ENCODE data around the gene EIF4E.
"Not testable (repeated sequence)": the region's sequence is repeated elsewhere in the genome, so short reads cannot be mapped to it uniquely, and the experiment has no call there.

The EIF4E gene, protein sequence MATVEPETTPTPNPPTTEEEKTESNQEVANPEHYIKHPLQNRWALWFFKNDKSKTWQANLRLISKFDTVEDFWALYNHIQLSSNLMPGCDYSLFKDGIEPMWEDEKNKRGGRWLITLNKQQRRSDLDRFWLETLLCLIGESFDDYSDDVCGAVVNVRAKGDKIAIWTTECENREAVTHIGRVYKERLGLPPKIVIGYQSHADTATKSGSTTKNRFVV

DNA sequence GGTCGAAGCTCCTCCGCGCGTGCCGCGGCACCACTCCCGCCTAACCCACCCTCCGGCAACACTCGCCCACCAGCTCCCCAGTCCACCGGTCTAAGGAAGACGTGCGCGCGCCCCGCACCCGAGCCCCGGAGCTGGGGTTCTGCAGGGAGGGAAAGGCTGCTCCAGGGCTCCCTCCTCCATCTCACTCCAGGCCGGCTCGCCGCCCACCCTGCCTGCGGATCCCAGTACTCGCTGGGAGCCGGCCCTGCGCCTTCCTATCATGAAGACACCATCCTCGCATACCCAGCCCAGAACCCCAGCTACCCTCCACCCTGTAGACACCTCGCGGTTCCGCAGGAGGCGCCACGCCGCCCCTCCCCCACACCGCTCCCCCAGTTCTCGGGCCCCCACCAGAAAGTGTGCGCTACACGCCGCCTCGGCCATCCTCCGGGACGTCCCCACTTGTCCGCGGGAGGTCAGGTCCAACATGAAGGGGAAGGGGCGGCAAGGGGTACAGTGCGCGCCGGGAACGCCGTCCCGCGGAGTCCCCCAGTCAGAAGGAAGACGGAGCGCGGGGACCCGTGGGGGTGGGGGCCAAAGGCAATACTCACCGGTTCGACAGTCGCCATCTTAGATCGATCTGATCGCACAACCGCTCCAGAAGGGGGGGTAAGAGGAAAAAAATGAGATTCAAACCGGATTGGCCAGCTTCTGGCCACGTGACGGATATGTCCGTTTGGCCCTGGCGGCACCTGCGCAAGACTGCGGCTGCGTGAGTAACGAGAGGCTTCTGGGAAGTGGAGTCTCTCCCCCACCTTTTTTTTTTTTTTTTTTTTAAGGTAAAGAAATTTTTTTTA is at the start of gene EIF4E:
Gene EIF4E (minus strand): TSS at position 629 of the 836 bp plus-strand sequence. CDS start 21 bp downstream, at position 608.
- peak; percentile 98 for DNase-seq

DNA sequence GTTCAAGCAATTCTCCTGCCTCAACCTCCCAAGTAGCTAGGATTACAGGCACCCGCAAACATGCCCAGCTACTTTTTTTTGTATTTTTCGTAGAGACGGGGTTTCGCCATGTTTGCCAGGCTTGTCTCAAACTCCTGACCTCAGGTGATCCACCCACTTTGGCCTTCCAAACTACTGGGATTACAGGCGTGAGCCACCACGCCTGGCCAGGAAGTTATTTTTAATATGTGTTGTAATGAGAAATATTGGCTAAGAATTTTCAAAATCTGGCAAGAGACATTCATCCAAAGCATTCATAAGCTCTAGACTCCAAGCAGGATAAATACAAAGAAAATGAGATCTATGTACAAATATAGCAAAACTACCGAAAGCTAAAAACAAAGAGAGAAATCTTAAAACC is 48.6 kb upstream of the EIF4E start:
- DNase-seq = no peak

DNA sequence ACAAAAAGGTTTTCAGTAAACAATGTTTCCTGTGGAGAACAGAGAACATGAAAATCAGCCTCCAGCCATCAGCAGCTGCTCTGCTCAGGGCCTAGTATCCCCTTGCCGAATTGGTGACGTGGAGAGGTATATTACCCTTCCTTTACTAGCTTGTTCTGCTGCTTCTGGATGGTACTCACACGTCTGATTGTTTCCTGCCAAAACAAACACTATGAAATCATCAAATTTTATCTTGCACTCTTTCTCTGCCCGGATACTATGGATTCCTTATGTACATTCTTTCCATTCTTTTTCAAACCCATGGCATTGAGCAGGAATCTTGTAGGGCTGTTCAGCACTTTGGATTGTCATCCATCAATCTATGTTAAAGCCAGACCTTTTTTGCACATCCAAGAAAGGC is 47.8 kb upstream of the EIF4E start:
- DNase-seq = no peak

DNA sequence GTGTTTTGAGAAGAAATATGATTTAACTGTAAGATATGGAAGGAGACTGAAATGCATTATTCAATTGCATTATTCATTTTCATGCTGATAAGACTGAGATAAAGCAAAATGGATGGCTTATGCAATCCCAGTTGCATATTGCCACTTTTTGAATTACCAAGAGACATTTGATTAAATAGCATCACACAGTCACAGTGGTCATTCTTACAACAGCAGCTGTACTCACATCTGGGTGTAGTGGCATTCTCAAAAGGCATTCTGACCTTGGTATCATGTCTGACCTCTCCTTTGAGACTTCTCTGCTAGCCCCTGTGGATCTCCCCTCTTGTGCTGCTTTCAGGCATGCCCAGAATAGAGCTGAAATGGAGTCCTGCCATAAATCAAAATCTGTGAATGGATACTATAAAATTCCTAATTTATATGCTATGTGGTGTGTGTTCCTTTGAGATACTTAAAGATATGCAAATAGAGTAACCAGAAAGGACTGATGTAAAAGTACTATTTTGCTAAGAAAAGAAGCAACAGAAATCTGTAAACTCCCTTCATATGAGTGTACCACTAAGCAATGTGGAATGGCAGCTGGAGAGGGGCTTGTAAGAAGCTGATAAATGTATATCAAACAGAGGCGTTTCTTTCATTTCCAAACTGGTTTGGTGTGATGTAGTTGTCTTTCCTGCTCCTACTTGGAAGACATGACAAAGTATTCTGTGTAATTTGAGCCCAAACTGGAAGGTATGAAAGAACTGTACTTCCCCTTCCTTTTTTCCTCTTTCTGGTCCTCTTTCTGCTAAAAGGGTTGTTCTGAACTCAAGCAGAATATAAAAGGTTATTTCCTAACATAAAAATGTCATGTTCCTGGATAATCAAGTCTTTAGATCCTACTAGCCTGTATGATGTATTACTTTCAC is 41.2 kb upstream of the EIF4E start:
- no peak for DNase-seq

DNA sequence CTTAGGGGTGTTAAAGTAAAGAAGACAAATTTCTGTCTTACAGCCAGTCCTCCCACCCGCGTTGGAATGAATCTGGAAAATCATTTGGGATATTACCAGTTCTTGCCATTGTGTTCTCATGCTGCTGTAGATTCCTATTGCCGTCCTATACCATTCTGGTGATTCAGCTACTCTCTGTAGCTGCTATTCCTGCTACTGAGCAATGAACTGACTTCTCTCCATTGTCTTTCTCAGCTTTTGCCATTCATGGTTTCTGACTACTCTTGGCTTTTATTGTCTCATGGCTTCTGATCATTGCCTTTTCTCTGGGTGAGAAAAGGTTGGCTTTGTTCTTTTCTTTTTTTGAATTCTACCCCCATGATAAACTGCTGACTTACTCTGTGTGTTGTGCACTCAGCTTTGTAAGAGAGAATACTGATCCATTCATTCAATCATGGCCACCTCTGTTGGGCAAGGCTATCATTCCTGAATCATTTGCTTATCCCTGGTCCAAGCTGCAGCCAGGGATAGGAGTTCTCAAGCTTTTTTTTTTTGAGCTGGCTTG is 38.9 kb upstream of the EIF4E start:
- no peak for DNase-seq

DNA sequence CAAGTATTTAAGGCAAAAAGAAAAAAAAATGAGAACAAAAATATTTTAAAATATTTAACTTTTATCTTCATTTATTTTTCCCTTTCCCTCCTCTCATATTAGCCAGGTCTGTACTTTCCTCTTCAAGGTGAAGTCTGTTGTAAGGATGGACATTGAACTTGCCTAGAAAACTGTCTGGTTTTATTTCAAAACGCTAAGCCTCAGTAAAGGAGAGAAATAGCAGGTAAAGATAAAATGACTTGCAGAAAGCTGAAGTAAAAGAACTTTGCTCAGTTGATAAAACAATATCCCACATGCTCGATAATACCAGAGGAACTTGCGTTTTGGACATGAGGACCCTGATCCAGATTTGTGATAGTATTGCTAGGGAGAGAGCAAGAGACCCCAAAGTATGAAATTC is 38.0 kb upstream of the EIF4E start:
- no peak for DNase-seq

DNA sequence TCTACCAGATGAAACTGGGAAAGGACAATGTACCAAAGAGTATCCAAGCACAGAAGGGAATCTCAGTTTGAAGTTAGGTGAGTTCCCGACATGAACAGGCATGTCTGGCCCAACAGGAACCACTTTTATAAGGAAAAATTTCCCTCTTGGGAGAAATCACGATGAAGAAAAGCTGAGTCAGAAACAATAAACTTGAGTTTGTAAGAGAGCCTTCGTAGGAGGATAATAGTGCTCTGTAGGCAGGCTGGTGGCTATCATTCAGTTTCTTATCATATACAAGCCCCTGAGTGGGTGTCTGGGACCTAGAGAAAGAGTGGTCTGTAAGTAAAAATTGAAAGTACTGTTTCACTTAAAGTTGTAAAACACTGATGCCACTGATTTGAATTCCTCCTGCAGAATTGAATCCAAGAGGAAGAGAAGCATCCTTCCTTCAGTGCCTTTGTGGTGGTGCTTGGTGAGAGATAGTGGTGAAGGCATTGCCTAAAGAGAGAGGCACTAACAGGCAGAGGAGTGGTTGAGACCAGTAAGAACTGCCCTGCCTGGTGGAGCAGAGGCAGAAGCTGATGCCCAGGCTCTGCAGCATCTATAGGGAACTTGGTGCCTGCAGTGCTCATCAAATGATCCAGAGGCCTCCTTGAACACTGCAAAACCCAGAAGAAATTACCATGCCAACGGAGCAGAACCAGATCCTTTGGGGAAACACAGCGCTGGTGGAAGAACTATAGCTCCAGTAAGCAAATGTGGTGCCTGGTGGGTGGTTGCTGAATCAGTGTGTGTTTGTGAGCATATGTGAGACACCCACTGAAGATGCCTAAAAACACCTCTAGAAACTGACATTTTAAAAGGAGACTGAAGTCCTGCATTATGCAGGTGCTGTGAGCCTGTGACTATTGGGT is 34.9 kb upstream of the EIF4E start:
- DNase-seq = no peak

DNA sequence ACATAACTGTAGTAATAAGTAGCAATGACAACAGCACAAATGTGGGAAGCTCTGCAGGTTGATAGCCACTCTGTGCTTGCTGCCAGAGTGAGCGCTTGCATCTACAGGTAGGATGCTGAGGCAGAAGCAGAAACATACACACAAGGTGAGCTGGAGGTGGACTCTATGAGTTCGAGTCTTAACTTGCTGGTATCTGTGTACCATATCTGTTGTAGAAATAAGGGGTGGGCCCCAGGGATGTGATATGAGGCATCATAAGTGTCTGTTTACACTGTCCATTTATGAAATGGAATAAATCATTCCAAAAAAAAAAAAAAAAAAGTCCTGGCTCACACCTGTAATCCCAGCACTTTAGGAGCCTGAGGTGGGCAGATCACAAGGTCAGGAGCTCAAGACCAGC is 32.8 kb upstream of the EIF4E start:
- DNase-seq = no peak

DNA sequence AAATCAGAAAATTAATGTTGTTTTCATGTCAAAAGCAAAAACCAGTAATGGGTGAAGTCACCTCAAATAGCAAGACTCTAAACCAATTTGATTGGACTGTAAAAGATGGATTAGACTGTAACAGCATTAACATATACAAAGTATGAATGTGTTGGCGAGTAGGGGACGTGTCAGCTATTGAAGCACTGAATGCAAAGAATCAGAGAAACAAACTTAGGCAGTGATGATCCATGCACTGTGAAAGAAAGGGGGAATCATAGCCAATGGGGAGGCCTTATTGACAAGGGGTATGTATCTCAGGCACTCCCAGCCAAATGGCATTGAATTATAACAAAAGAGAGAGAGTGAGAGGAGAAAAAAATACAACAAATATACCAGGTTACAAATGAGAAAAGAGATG is 30.5 kb upstream of the EIF4E start:
- no peak for DNase-seq

DNA sequence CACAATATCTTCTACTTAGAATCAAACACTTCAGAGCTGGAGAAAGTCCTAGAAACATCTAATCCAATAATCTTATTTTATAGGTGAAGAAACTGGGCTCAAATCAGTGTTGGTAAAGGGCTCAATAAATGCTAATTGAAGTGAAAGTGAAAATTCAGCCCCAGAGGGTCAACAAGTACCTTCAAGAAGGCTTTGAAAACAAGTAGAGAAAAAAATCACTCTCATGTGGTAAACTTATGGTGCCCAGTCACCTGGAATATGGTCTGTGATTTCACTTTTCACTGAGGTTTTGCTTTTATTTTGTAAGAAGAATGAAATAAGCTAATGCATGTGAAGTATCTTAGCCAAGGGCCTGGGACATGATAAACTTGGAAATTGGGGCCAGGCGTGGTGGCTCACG is 29.1 kb upstream of the EIF4E start:
- no peak for DNase-seq

DNA sequence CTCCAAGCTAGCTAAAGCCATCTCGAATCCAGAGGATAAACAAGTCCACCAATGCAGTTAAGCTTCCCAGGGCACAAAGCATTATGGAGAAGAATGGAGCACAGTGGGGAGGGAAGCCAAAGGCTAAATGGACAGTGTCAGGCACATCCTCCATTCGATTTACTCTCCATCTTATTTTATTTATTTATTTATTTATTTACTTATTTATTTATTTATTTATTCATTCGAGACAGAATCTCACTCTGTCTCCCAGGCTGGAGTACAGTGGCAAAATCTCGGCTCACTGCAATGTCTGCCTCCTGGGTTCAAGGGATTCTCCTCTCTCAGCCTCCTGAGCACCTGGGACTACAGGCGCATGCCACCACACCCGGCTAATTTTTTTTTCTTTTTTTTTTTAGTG is 26.3 kb upstream of the EIF4E start:
- DNase-seq = no peak

DNA sequence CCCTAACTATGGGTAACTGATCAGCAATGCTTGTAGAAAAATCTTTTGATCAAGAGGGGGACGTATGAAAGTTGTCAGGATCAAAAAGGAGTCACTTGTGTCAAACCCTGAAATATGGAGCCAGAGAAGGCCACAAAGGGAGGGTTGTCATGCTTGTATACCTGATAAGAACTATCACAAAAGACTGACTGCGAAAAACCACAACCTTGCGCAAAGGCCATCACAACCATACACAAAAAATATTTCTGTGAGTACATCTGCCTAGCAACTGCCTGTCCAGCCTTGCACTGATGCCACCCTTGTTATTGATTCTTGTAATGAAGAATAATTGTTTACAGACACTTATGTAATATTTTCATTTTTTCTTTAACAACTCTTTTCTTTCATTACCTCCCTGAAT is 22.8 kb upstream of the EIF4E start:
- no peak for DNase-seq

DNA sequence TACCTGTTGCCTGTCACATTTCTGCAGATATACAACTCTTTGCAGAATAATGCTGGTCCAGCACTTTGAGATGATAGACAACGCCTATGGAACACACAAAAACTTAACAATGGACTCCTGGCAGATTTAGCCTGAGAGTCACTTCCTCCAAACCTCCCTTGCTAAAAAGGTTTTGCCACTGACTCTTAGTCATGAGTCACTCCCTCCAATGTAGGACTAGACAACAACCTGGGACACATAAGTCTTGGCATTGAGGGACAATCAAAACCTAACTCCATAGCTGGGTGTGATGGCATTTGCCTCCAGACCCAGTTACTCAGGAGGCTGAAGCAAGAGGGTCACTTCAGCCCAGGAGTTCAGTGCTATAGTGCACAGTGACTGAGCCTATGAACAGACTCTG is 22.0 kb upstream of the EIF4E start:
- no peak for DNase-seq

DNA sequence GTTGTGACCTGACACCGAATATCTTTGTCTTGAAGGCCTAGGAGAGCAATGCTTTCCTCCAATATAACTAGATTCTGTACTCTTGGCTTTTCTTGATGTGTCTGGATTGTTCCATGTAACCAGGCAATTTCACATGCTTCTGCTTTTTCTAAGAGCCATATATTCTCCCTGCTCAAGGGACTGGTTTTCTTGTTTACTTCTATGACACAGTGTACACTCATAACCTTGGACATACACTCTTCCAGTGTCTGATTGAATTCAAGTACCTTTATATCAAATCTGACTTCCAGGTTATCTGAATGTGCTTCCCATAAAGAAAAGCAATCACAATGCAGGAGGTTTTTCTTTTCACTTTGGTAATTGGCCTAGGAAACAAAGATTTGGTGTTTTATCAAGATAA is 17.4 kb upstream of the EIF4E start:
- no peak for DNase-seq

DNA sequence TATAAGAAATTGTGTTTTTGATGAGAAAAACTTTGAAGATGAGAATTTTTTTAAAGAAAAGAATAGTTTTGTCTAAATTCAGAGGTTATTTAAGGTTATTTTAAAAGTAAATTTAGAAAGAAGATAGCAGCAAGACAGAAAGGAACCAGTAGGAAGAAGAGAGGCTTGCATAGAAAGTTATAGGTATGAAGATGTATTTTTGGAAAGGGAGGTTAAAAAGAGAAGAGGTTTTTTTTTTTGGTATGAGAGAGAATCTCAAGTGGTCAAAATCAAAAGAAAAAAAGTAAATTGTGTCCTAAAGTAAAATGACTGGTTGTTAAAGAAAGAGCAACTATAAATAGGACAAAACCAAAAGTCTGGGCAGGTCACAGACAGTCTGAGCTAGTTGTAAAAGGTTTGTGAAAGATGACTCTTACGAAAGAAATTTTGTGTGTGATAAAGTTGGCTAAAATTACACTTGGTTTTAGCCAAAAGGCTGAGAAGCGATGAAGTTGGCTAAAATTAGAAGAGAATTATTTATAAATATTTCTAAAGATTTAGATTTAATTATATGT is 16.4 kb upstream of the EIF4E start:
- no peak for DNase-seq

DNA sequence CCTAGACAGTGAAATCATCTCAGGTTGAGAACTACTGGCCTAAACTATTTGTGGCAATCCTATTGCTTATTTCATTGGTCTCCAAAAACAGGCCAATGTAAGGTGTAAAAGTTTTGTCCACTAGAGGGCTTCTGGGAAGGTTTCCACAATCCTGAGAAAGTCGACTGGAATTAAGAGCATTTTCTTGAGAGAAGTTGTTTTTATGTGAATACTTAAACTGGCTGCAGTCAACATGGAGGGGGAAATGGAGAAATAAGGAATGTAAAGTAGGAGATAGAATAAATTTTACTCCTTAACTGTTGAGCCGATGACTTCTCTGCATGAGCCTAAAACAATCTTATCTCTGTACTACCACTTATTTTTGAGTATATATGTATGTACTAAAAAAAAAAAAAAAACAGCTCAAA is 11.0 kb upstream of the EIF4E start:
- peak; percentile 8 for DNase-seq

DNA sequence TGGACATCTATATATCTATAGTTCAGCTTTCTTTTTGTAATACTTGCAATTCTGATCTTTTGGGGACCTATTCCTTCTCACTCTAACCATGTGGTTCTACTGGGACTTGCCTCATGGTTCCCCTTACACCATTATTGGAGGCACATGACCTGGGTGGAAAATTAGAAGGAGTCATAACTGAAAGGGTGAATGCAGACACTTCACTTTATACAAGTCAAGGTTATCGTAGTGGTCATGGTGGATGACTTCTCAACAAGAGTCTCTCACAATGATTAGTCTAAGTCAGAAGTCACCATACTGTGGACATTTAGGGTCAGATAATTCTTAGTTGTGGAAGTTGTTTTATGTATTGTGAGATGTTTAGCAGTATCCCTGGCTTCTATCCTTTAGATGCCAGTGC is 10.5 kb upstream of the EIF4E start:
- DNase-seq = no peak

DNA sequence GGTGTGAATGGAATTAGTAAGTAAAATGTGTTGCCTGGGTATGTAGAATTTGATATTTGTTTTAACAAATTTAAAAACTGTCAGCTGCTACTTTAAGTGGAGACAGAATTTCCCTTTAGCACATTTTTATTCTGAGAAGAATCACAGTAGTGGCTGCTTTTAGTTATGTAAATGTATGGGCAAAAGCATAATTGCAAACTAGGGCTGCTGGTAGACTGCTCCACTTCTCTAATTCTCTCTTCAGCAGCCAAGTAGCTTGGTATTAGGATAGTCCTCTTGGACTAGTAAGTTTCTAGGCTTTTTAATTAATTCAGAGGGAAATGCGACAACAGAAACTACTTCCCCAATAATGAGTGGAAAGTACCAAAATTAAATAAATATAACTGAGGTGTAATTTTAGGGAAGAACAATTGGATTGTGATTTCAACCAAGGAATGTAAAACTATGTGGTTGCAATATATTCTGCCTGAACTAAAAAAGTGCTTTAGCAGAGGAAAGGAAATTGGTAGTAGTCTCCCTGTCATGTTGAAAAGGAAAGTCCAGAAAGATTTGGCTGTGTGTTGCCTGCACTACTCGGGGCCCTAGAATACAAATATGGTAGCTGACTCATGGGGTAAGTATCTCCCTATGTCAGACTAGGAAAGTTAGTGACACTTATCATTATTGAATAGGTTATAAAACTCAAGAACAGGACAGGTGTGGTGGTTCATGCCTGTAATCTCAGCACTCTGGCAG is 9.2 kb upstream of the EIF4E start:
- no peak for DNase-seq

DNA sequence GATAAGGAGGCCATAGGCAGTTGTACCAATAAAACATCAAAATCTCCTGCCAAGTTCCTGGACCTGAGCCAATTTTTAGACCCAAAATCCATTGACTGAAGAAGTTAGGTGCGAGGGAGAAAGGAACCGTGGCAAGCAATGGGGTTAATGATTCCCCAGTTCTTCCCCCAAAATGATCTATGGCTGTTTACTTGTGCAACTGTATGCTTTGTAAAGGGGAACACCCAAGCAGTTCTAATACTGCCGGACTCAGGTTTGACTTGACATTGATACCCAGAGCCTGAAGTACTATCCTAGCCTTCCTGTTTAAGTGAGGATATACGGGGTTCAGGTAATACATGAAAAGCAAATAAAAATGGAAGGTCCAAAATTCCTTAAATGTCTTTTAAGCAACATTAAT is 6.7 kb upstream of the EIF4E start:
- DNase-seq = no peak

DNA sequence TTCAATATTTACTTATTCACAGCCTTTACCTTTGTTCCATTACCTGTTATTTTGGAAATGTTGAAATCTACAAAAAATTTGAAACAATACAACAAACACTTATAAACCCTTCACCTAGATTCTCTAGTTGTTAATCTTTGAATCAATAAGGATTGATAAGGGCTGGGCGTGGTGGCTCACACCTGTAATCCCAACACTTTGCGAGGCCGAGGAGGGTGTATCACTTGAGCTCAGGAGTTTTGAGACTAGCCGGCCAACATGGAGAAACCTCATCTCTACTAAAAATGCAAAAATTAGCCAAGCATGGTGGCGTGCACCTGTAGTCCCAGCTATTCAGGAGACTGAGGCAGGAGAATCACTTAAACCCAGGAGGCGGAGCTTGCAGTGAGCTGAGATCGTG is 5.9 kb upstream of the EIF4E start:
- DNase-seq = not testable (repeated sequence)

DNA sequence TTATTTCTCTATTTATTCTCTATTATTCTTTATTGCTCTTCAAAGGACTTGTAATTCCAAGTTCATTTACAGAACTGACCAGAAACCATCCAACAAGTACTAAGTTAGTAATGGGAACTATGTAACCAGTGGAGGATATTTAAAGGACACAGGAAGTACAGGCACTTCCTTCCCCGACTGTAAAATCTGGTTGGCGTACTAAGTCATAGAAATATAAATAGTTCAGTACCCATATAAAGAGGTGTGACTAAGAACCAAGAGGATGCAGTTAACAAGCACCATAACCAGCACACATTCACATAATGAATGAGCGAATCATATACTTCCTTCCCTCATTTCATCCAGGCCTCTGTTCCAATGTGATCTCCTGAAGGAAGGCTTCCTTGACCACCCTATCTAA is 3.6 kb upstream of the EIF4E start:
- no peak for DNase-seq

Data from DMS153 (cell line).